AG04450 (cell line): ENCODE measurements around the gene RALGPS1. TPM values are rescaled to one million over a fixed set of nuclear protein-coding genes. Genes with fewer than 3 reads are reported as not detected.

Source experiments
- CTCF ChIA-PET: fragments of 300-600, 350-600 bp; formaldehyde crosslinking; extraction: SDS; loops from one replicate; lab custom pipeline; 2022; ENCODE audit warnings: antibody characterized with exemption, inconsistent platforms; lab: Charles Lee
- POLR2A ChIA-PET: fragments of 350-600 bp; formaldehyde crosslinking; extraction: SDS; loops from one replicate; lab custom pipeline; 2021; ENCODE audit warnings: antibody characterized with exemption, inconsistent platforms; lab: Yijun Ruan, JAX
- DNase-seq: peaks from one replicate; pipeline ENCODE4 v3.0.0-alpha.2; 2011; ENCODE audit warnings: low read depth, low spot score
- H3K27ac ChIP-seq: one replicate; pipeline ENCODE4 v1.5.1; 2012; ENCODE audit warnings: low read depth, low read length, control low read depth
- H3K27me3 ChIP-seq: one replicate; pipeline ENCODE4 v1.6.0; 2012; ENCODE audit warnings: low read length; ENCODE audit not compliant: control insufficient read depth, insufficient read depth
- H3K4me3 ChIP-seq: 2 replicates; pipeline ENCODE4 v1.5.1; 2011; ENCODE audit warnings: mild to moderate bottlenecking, low read depth, low read length, control low read depth
- H3K9me3 ChIP-seq: 2 replicates; pipeline ENCODE4 v1.5.1; 2012; ENCODE audit warnings: low read length; ENCODE audit not compliant: control insufficient read depth, insufficient read depth
- polyA plus RNA-seq: library from polyadenylated mRNA; depleted of rRNA; stranded (reverse); fragments of >200 nt; gene quantifications from 2 replicates; pipeline ENCODE4 v1.2.3, GENCODE V29; 2011
- TF ChIP-seq, protein P1 (sequence below): IDR thresholded peaks from 2 replicates; pipeline ENCODE4 v1.5.1; 2011; ENCODE audit warnings: low read depth, low read length, control low read depth, inconsistent platforms

The RALGPS1 gene
- polyA plus RNA-seq, 1 experiment: 4.6 TPM

DNA sequence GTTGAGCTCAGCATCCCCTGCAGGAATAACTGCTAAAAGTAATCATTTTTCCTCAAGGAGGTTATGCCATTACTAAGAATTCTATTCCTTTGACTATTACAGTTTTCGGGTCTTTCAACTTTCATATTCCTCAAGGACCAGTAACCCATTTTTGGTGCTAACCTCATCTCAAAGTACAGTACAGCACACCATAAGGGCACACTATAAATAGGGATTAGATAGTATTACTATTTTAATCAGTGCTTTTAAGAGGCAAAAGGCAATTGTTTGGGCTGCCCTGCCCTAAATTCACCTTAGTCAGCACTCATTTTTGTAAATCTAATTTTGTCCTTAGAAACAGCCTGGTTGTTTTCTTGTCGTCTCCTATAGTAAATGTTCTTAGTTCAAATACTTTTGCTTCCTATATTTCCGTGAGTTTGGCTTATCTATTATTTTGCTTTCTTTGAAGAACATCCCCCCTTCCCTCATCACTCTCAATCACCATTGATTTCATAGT is 336.4 kb downstream of the RALGPS1 start:
- CTCF ChIA-PET: no interaction called here

DNA sequence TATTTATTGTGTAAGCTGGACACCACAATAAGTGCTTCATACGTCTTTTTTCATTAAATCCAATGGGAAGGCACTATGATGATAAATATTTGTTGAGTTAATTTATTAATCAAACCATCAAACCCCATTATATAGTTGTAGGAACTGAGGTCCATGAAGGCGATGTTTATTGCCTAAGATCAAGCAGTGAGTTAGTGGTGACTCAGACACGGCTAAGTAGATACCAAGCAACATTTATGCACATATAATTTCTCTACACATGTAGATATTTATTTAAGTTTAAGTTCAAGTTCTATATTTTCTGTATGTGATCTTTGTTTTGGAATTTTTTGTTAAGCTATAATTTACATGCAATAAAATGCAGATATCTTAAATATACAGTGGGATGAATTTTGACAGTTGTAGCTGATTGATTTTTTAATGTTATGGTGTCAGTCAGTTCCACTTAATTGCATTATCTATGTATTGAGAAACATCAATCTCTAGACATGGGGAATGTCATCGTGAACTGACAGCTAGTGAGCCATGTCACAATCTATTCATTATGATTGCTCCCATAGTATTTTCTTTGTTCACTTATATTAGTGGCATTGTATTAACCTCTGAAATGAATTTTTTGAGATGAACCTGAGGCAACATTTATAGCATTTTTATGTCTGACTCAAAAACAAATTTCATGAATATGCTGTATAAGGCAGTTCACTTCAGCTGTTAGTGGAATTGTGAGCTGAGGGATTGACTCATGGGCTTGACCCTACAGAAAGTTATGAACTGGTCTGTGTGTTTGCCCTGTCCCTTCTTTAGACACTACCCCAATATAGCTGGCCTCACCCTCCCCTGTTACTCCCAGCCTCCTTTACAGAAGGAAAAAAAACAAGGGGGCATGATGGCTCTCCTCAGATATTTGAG is 338.1 kb downstream of the RALGPS1 start:
- no peak overlapping the region for H3K4me3 ChIP-seq
- CTCF ChIA-PET: no interaction called here
- no peak for DNase-seq

More for the DNA sequence above, 336.4 kb downstream of the RALGPS1 start:
- Histone ChIP-seq H3K4me3 (no peak overlapping the region), H3K9me3 (no peaks in the 10 kb centered on the region), H3K27ac (no peak overlapping the region), H3K27me3 (peaks cover 3% of the 10 kb centered on the region)
- POLR2A ChIA-PET: no interaction called here
- TF ChIP-seq, protein P1, sequence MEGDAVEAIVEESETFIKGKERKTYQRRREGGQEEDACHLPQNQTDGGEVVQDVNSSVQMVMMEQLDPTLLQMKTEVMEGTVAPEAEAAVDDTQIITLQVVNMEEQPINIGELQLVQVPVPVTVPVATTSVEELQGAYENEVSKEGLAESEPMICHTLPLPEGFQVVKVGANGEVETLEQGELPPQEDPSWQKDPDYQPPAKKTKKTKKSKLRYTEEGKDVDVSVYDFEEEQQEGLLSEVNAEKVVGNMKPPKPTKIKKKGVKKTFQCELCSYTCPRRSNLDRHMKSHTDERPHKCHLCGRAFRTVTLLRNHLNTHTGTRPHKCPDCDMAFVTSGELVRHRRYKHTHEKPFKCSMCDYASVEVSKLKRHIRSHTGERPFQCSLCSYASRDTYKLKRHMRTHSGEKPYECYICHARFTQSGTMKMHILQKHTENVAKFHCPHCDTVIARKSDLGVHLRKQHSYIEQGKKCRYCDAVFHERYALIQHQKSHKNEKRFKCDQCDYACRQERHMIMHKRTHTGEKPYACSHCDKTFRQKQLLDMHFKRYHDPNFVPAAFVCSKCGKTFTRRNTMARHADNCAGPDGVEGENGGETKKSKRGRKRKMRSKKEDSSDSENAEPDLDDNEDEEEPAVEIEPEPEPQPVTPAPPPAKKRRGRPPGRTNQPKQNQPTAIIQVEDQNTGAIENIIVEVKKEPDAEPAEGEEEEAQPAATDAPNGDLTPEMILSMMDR: no peak
- DNase-seq: no peak

DNA sequence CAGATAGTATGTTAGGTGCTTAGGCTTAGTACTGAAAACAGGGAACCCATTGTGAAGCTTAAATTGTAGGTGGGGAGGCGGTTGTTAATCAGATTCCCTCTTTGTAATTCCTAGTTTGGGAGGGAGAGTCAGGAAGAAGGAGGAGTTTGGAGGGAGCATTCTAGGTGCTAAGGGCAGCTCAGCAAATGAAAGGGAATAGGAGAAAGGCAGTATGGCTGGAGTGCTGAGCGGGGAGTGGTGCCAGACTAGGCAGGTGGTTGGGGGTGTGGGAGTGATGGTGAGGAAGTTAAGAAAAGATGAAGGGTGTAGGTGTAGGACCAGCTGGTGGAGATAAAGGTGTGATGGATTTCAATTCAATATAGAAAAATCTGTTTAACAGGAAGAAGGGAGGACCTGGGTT is 338.9 kb downstream of the RALGPS1 start:
- ChIA-PET CTCF (no interaction called here), POLR2A (no interaction called here)
- no peak overlapping the region for H3K4me3 ChIP-seq
- TF ChIP-seq, protein P1: no peak
- no peaks in the 10 kb centered on the region for H3K9me3 ChIP-seq
- DNase-seq: no peak
- no peak overlapping the region for H3K27ac ChIP-seq
- peaks cover 3% of the 10 kb centered on the region for H3K27me3 ChIP-seq

More for the DNA sequence above, 338.1 kb downstream of the RALGPS1 start:
- H3K27me3 ChIP-seq: peaks cover 3% of the 10 kb centered on the region
- POLR2A ChIA-PET: no interaction called here
- H3K27ac ChIP-seq: no peak overlapping the region
- TF ChIP-seq, protein P1: no peak
- H3K9me3 ChIP-seq: no peaks in the 10 kb centered on the region

DNA sequence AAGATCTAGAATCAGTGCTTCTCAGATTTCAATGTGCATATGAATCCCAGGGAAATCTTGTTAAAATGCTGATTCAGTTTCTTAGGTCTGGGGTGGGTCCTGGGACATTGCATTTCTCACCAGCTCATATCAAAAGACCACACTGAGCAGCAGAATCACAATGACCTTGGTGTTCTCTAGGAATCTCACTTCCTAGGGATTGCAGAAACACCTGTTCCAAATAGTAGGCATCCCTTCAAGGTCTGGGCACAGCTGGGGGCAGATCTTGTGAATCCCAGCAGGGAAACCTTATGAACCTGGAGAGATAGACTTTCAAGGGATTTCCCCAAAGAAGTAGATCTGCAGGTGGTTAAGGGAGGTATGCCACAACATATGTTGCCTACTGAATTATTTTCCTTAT is 341.1 kb downstream of the RALGPS1 start:
- ChIA-PET CTCF (no interaction called here), POLR2A (no interaction called here)
- TF ChIP-seq, protein P1: no peak
- peaks cover 3% of the 10 kb centered on the region for H3K27me3 ChIP-seq
- DNase-seq: no peak
- H3K4me3 ChIP-seq: no peak overlapping the region
- H3K27ac ChIP-seq: no peak overlapping the region
- no peaks in the 10 kb centered on the region for H3K9me3 ChIP-seq

DNA sequence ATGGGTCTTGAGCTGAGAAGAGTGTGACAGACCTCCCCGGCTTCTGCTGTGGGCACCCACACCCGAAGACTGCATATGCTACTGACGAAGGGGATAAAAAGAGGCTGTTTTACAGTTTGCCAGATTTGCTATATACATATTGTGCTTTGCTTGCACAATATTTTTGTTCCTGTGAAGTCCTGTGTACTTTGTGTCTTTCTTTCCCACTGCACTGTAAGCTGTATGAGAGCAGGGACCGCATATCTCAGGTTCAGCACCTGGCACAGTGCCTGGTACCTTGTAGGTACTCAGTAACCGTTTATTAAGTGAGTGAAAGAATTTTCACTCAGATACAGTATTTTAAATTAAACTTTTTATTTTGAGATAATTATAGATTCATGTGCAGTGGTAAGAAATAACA is 341.7 kb downstream of the RALGPS1 start:
- TF ChIP-seq, protein P1: no peak
- no peak overlapping the region for H3K27ac ChIP-seq

More for the DNA sequence above, 341.7 kb downstream of the RALGPS1 start:
- DNase-seq: no peak
- Histone ChIP-seq H3K9me3 (no peaks in the 10 kb centered on the region), H3K27me3 (peaks cover 3% of the 10 kb centered on the region), H3K4me3 (no peak overlapping the region)
- ChIA-PET CTCF (no interaction called here), POLR2A (no interaction called here)
